ENCODE measurements around the gene PRKRA.
"Not testable (repeated sequence)": the region's sequence is repeated elsewhere in the genome, so short reads cannot be mapped to it uniquely, and the experiment has no call there.

PRKRA gene

GRCh38 chr2:178471313-178471712, 20.3 kb upstream of the PRKRA start:
- H3K4me3 ChIP-seq (ENCODE audit: low read depth, low read length); DNase-seq (ENCODE audit: low read depth): not testable (repeated sequence)

GRCh38 chr2:178469219-178469849, 18.4 kb upstream of the PRKRA start:
- no peak overlapping the region for H3K4me3 ChIP-seq (ENCODE audit: low read depth, low read length)
- no peak for DNase-seq (ENCODE audit: low read depth)

- DNase-seq (ENCODE audit: low read depth): no peak
- no peak overlapping the region for H3K4me3 ChIP-seq (ENCODE audit: low read depth, low read length)
Measured at GRCh38 chr2:178457390-178457886, 6.5 kb upstream of the PRKRA start.

DNA sequence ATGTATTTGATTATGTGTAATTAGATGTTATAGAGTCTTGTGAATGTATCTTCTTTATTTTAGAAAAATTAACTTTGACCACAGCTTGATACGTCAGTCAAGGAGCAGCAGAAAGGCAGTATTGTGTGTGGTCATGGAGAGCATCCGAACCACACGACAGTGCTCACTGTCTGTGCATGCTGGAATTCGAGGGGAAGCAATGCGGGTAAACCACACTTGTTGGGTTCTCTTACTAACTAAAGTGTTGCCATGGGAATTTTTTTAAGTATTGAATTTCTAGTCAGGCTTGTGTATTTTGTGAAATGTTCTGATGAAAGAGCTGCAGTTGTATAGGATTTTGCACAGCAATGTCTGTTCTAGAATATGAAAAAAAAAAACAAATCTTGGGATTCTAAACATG, 5.0 kb upstream of the PRKRA start:
- DNase-seq (ENCODE audit: low read depth): no peak
- no peak overlapping the region for H3K4me3 ChIP-seq (ENCODE audit: low read depth, low read length)

DNA sequence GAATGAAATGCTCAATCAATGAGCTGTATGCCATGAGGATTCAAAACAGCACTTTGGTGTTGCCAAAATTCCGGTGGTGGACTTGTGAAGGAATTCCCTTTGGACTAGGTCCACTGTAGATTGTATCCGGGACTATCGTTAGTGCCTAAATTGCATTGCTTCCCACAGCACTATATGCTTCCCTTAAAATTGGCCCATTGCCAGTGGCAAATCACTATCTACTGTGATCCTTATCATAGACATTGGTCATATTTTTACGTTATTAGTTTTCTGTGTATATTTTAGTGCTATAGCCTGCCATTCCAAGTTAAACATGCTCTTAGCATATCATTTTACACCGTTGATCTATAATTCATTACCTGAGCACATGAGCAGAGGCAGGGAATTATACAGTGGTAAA, 1.9 kb upstream of the PRKRA start:
- no peak for DNase-seq (ENCODE audit: low read depth)
- no peak overlapping the region for H3K4me3 ChIP-seq (ENCODE audit: low read depth, low read length)

DNA sequence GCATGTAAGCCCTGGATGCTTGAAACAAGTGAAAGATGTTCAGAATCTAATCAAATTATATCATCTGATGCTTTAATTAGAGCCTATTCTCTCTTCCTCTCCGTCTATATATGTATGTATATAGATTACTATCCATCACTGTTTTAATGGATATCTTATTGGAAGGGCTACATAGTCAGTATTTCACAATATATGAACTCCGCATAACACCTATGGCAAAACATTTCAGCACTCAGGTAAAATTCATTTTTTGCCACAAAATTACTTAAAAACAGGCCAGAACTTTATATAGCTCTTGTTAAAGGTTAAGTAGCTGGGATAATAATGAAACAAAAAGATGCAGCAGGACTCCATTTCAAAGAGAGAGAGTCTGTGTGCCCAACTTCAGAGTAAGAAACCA, 1.4 kb upstream of the PRKRA start:
- H3K4me3 ChIP-seq (ENCODE audit: low read depth, low read length): no peak overlapping the region
- DNase-seq (ENCODE audit: low read depth): no peak

GRCh38 chr2:178450524-178450773, 526 bp downstream of the PRKRA start:
- no peak for DNase-seq (ENCODE audit: low read depth)

GRCh38 chr2:178449700-178450523, 1.1 kb downstream of the PRKRA start:
- no peak for DNase-seq (ENCODE audit: low read depth)
- peak overlapping the region; percentile 83 for H3K4me3 ChIP-seq (ENCODE audit: low read depth, low read length)

More at GRCh38 chr2:178450524-178450773, 526 bp downstream of the PRKRA start:
- H3K4me3 ChIP-seq (ENCODE audit: low read depth, low read length): peak overlapping the region; percentile 83

GRCh38 chr2:178448968-178449661, 1.9 kb downstream of the PRKRA start:
- peak overlapping the region; percentile 83 for H3K4me3 ChIP-seq (ENCODE audit: low read depth, low read length)
- DNase-seq (ENCODE audit: low read depth): no peak

DNA sequence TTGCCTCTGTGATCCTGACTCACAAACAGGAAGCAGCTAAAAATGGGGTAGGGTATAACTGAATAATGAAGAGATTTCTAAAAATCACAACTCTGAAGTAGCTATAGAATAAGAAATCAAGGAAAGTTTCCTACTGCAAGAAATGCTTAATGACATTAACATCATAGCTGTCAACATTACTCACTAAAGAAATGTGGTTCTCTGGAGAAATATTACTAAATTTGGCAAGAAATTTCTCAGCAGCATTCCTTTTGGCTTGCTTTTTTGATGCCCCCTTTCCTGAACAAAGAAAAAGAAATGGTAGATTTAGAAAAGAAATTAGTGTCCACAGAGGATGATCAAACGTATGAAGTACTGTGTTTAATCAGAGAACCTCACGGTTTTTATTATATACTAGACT, 9.5 kb downstream of the PRKRA start:
- no peak for DNase-seq (ENCODE audit: low read depth)

GRCh38 chr2:178436662-178437061, 14.3 kb downstream of the PRKRA start:
- H3K4me3 ChIP-seq (ENCODE audit: low read depth, low read length): no peak overlapping the region
- no peak for DNase-seq (ENCODE audit: low read depth)

More for the DNA sequence above, 9.5 kb downstream of the PRKRA start:
- no peak overlapping the region for H3K4me3 ChIP-seq (ENCODE audit: low read depth, low read length)

DNA sequence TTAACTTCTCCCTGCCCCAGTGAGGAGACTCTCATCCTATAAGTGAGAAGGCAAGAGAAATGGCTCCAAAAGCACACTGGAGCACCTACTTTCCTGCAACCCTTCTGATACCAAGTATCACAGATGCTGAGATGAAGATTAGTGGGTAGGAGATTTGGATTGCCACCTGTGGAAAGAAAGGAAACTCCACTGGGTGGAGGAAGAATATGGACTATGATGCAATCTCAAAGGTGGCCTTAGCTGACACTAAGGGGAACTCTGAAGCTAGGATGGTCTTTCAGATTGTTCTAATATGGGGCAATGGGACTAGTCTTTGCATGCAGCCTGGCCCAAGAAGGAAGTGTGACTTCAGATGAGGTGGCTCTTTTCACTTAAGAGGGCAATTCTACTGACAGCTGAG, 21.6 kb downstream of the PRKRA start:
- DNase-seq (ENCODE audit: low read depth): no peak
- no peak overlapping the region for H3K4me3 ChIP-seq (ENCODE audit: low read depth, low read length)

DNA sequence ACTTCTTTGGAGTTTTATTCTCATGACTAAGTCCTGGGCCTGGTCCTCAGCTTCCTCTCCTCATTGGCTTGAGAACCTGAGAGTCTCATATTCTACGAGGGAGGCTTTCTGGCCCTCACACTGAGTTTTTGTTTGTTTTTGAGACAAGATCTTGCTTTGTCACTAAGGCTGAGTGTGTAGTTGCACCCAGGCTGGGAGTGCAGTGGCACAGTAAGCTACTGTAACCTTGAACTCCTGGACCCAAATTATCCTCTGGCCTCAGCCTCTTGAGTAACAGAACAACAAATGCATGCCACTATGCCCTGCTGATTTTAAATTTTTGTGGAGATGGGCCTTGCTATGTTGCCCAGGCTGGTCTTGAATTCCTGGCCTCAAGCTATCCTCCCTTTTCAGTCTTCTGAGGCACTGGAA, 22.6 kb downstream of the PRKRA start:
- H3K4me3 ChIP-seq (ENCODE audit: low read depth, low read length): no peak overlapping the region
- no peak for DNase-seq (ENCODE audit: low read depth)

GRCh38 chr2:178427458-178427857, 23.5 kb downstream of the PRKRA start:
- no peak overlapping the region for H3K4me3 ChIP-seq (ENCODE audit: low read depth, low read length)
- DNase-seq (ENCODE audit: low read depth): no peak

DNA sequence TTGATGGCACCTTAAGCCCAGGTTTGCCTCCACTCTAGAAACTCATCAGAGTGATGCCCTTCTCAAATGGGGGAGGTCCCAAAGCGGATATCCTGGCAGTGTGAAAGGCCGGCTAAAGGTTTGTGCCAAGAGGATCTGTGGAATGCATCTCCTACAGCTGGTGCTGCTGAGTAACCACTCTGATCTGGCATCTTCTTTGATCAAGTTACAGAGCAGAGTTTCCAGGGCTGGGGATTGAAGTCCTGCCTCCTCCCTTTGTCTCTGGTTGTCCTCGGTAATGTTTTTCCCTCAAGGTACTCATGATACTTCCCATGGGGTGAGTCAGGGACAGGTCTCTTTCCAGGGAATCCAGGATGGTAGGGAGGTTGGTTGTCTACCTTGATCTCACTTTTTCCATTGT, 24.6 kb downstream of the PRKRA start:
- DNase-seq (ENCODE audit: low read depth): no peak
- H3K4me3 ChIP-seq (ENCODE audit: low read depth, low read length): no peak overlapping the region

DNA sequence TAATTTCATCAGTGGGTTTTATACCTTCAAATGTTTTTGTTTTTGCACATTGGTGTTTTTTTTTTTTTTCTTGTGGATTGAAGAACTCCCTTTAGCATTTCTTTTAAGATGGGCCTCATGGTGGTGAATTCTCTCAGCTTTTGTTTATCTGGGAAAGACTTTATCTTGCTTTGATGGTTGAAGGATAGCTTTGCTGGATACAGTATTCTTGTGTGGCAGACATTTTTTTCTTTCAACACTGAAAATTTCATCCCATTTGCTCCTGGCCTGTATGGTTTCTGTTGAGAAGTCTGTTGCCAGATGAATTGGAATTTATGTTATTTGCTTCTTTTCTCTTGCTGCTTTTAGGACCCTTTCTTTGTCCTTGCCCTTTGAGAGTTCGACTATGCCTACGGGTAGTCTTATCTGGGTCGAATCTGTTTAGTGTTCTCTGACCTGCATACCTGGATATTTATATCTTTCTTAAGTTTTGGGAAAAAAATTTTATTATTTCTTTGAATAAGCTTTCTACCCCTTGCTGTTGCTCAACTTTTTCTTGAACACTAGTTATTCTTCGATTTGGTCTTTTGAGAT, 25.6 kb downstream of the PRKRA start:
- H3K4me3 ChIP-seq (ENCODE audit: low read depth, low read length): no peak overlapping the region
- no peak for DNase-seq (ENCODE audit: low read depth)

GRCh38 chr2:178423746-178424145, 27.2 kb downstream of the PRKRA start:
- not testable (repeated sequence) for DNase-seq (ENCODE audit: low read depth); H3K4me3 ChIP-seq (ENCODE audit: low read depth, low read length)

- H3K4me3 ChIP-seq (ENCODE audit: low read depth, low read length): no peak overlapping the region
- no peak for DNase-seq (ENCODE audit: low read depth)
Measured at GRCh38 chr2:178422097-178422496, 28.9 kb downstream of the PRKRA start.

- no peak overlapping the region for H3K4me3 ChIP-seq (ENCODE audit: low read depth, low read length)
- DNase-seq (ENCODE audit: low read depth): no peak
Measured at GRCh38 chr2:178420463-178420999, 30.4 kb downstream of the PRKRA start.

- no peak for DNase-seq (ENCODE audit: low read depth)
- H3K4me3 ChIP-seq (ENCODE audit: low read depth, low read length): no peak overlapping the region
Measured at GRCh38 chr2:178419123-178419522, 31.9 kb downstream of the PRKRA start.

All from skeletal muscle cell (primary cell).